Activated T-cell treated with anti-CD3 and anti-CD28 coated beads, Interleukin-2, amount 50 U/mL, for 1 hour (primary cell): ENCODE data around the gene PLA2R1.

ENCODE experiments used
- DNase-seq: peaks from one replicate; pipeline ENCODE4 v3.0.0-alpha.2; 2020

Gene PLA2R1

DNA sequence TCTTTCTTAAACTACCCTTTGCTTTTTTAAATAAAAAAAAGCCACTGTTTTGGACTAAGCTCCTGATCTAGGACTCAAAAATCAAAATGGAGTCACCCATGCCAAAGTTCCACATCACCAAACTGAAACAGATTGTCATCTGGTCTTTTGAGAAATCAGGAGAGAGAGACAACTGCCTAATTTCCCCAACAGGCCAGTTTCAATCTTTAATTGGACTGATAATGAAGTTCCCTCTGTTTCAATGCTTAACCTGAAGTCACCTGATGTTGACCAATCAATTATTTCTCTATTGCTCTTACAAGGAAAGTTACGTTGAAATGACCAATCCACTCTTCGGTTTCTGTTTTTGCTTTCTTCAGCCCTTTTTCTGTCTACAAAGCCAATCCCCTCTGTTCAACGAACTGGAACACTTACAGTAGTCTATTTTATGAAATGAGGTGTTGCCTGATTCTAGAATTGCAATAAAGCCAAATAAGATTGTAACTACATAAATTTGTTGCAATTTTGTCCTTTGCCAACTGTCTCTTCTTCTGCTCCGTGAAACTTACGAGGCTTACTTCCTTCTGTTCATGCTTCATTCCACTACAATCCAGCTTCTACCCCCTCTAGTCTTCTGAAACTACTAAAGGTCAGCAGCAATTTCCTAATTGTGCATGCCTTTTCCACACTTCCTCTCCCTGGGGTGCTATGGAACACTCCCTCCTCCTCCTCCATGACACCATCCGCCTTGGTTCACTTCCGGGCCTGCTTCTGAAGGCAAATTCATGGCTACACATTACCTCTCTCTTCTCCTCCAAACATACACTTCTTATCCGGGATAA lies 169.2 kb downstream of the PLA2R1 start:
- DNase-seq: no peak

DNA sequence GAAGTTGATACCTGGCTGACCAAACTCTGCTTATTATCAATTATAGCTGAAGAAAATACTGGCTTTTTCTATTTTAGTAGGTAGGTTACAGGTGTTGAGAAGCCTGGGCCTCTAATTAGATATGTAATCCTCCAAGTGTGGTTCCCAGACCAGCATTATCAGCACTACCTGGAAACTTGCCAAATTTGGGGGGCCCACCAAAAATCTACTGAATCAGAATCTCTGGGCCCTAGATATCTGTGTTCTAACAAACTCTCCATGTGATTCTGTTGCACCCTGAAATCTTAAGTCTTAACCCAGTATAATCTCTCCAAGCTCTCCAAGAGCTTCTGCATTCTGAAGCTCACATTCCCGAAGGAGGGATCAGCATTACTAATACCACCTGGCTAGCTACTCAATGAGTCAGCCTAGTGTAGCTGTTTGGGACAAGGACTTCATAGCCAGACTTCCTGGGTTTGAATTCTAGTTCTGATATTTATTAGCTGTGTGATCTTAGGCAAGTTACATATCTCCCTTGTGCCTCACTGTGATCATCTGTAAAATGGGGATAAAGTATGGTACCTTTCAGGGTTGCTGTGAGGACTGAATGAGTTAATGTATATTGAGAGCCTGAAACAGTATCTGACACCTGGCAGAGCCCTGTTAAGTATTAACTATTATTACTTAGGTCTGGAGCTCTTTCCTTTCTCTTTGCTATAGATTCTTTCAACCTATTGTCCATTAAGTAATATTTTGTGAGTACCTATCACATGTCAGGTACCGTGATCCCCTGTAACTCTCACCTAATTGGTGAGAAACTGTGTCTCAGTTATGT lies 170.3 kb downstream of the PLA2R1 start:
- DNase-seq: no peak

DNA sequence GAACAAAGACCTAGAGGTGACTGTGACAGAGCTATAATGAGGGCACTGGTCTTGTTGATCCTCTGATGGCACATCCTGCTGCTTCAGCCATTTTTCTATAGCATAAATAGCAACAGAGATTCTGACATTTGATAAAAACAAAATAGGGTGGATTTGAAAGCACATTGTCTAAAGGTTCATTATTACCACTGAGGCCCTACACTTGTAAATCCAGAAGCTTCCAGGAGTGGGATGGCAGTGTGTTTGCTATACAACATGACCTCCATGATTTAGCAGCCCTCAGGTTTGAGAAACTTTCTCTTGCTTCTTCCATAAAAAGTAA lies 171.2 kb downstream of the PLA2R1 start:
- no peak for DNase-seq

DNA sequence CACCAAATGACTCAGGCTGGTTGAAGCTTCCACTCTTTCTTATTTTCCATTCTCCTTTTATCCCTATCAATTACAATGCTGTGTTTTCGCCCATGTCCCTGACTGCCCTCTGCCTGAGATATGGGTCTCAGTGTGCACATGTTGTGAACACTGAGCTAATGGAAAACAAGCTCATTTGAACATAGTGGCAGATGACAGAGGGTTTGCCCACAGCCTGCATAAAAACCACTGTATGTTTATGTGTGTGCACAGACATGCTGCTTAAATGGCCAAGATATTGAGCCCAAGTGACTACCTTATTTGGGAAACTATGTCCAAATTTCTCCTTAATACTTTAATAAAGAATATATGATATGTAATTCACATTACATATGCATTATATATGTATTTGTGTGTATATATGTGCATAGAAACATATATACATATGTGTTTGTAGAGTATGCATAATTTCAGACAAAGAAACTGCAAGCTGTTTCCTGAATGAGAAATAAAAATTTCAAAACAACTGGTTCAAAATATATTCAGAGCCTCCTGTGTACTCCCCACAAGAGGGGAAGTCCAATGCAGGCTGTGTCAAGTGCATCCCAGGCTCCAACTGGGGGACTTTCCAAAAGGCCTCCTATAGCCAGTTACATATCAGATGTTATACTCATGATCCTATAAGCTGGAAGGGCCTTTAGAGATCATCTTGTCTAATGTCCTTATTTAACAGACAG lies 171.7 kb downstream of the PLA2R1 start:
- no peak for DNase-seq

DNA sequence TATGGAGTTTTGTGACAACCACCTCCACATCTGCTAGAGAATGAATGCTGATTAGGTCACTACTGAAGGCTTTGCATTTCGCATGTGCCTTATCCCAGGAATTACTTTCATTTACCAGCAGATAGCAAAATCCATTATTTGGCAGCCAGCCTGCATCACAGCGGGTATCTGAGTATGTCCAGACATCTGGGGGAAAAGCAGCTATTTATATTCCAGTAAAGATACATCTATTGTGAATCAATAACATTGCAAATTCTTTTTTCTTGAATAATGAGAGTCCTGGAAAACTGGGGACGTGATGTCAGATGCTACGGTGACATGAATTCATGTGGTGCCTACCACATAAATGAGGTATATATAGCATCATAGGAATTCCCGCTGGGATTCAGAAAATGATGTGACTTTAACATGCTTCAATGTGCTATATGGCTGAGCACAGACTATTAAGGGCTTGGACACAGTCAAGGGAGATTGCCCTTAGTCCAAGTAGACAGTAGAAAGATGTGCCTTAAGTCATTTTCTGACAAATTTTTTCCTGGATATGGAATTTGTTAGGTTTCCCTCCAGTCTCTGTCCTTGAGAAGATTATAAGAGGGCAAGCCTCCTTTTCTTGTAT lies 180.2 kb downstream of the PLA2R1 start:
- no peak for DNase-seq
